GM12878 (cell line): ENCODE results near the gene FAM53B. TPM values are rescaled to one million over a fixed set of nuclear protein-coding genes. Genes with fewer than 3 reads are reported as not detected.

ENCODE experiments used
- ATAC-seq: fragments of 200-7000 bp; cut with Tn5 transposase; 3 replicates; pipeline ENCODE4 v1.9.1; 2020; ENCODE audit warnings: mild to moderate bottlenecking, moderate library complexity
- BruUV-seq: library from RNA; stranded (reverse); fragments of 400-500 nt; replicated peaks from 2 replicates; lab custom pipeline; 2021; lab: Mats Ljungman, UMichigan
- CTCF ChIA-PET: fragments of 300-600 bp; sonication (Branson Sonifier 250); formaldehyde crosslinking; extraction: SDS; loops from one replicate; lab custom pipeline; 2021; ENCODE audit warnings: inconsistent platforms; lab: Yijun Ruan, JAX
- POLR2A ChIA-PET: fragments of 350-600 bp; formaldehyde crosslinking; extraction: SDS; loops from one replicate; lab custom pipeline; 2021; ENCODE audit warnings: inconsistent platforms; lab: Charles Lee
- RAD21 ChIA-PET: fragments of 300-600 bp; sonication (Branson Sonifier 250); formaldehyde crosslinking; loops from one replicate; lab custom pipeline; 2023; ENCODE audit warnings: antibody characterized with exemption; ENCODE audit not compliant: unreplicated experiment; lab: Charles Lee
- SMC1A ChIA-PET: fragments of 300-600 bp; sonication (Branson Sonifier 250); formaldehyde crosslinking; loops from one replicate; lab custom pipeline; 2023; ENCODE audit not compliant: unreplicated experiment, uncharacterized antibody; lab: Charles Lee
- DNase-seq: peaks from one replicate; pipeline ENCODE4 v3.0.0-alpha.2; 2011; ENCODE audit warnings: low read depth, low spot score
- FAIRE-seq: peaks from 3 replicates; lab custom pipeline; 2011; peaks lifted over from hg19 to GRCh38; lab: Jason Lieb, UNC
- H2AFZ ChIP-seq: 2 replicates; pipeline ENCODE4 v1.6.0; 2011; ENCODE audit warnings: low read depth, low read length, control low read depth; ENCODE audit not compliant: control insufficient read depth
- H3K27ac ChIP-seq: 2 replicates; pipeline ENCODE4 v1.5.1; 2011; ENCODE audit warnings: control low read depth; ENCODE audit not compliant: control insufficient read depth, insufficient read depth
- H3K27me3 ChIP-seq, 2 experiments: replicated peaks in 1 of 2; 2 replicates each; pipeline versions ENCODE4 v1.6.0 to v1.6.1; 2011; ENCODE audit warnings: low read length in 1 of 2; ENCODE audit not compliant: control insufficient read depth in 2 of 2, insufficient read depth in 2 of 2
- H3K36me3 ChIP-seq, 2 experiments: 2 replicates each; pipeline ENCODE4 v1.5.1; 2011; ENCODE audit warnings: low read length in 1 of 2; ENCODE audit not compliant: control insufficient read depth in 2 of 2, insufficient read depth in 2 of 2
- H3K4me1 ChIP-seq: 2 replicates; pipeline ENCODE4 v1.6.1; 2011; ENCODE audit warnings: mild to moderate bottlenecking, low read length, moderate library complexity, mixed read lengths; ENCODE audit not compliant: control insufficient read depth, insufficient read depth
- H3K4me2 ChIP-seq: 2 replicates; pipeline ENCODE4 v1.6.0; 2011; ENCODE audit warnings: control low read depth; ENCODE audit not compliant: control insufficient read depth, insufficient read depth
- H3K4me3 ChIP-seq: fragments of 200-600 bp; sonication (generic); 2 replicates; pipeline ENCODE4 v1.5.1; 2016
- H3K79me2 ChIP-seq: 2 replicates; pipeline ENCODE4 v1.6.0; 2011; ENCODE audit warnings: low read length; ENCODE audit not compliant: control insufficient read depth, insufficient read depth
- H3K9ac ChIP-seq: 2 replicates; pipeline ENCODE4 v1.8.0; 2011; ENCODE audit warnings: low read length, control low read depth, mixed read lengths; ENCODE audit not compliant: control insufficient read depth, insufficient read depth
- H3K9me3 ChIP-seq: replicated peaks from 3 replicates; pipeline ENCODE4 v1.5.1; 2011; ENCODE audit warnings: mild to moderate bottlenecking, low read length; ENCODE audit not compliant: control insufficient read depth, insufficient read depth
- H4K20me1 ChIP-seq: 2 replicates; pipeline ENCODE4 v1.6.0; 2011; ENCODE audit not compliant: control insufficient read depth, insufficient read depth
- ATF7 ChIP-seq: fragments of 450-650 bp; IDR thresholded peaks from 2 replicates; pipeline ENCODE4 v1.6.1; 2016; ENCODE audit warnings: low read depth, mild to moderate bottlenecking
- FOXK2 ChIP-seq: fragments of 450-650 bp; IDR thresholded peaks from 2 replicates; pipeline ENCODE4 v1.6.1; 2017; ENCODE audit warnings: mild to moderate bottlenecking, moderate library complexity
- FOXM1 ChIP-seq: IDR thresholded peaks from 2 replicates; pipeline ENCODE4 v1.6.1; 2012; ENCODE audit warnings: low read depth, mild to moderate bottlenecking, inconsistent platforms, low read length, moderate library complexity
- HCFC1 ChIP-seq: fragments of 150-350 bp; IDR thresholded peaks from 2 replicates; pipeline ENCODE4 v1.6.1; 2014; ENCODE audit warnings: low read length
- LARP7 ChIP-seq: fragments of 450-650 bp; IDR thresholded peaks from 2 replicates; pipeline ENCODE4 v1.6.1; 2017; ENCODE audit warnings: mild to moderate bottlenecking
- MEF2B ChIP-seq: fragments of 450-650 bp; IDR thresholded peaks from 2 replicates; pipeline ENCODE4 v1.6.1; 2018; ENCODE audit warnings: mild to moderate bottlenecking, moderate library complexity; ENCODE audit not compliant: partially characterized antibody, poor library complexity, severe bottlenecking
- NBN ChIP-seq: fragments of 450-650 bp; IDR thresholded peaks from 2 replicates; pipeline ENCODE4 v1.6.1; 2016
- NFXL1 ChIP-seq: fragments of 450-650 bp; IDR thresholded peaks from 2 replicates; pipeline ENCODE4 v1.6.1; 2017; ENCODE audit warnings: antibody characterized with exemption, mild to moderate bottlenecking, borderline replicate concordance
- PKNOX1 ChIP-seq: fragments of 450-650 bp; IDR thresholded peaks from 2 replicates; pipeline ENCODE4 v1.6.1; 2016; ENCODE audit warnings: mild to moderate bottlenecking
- POLR2AphosphoS2 ChIP-seq: IDR thresholded peaks from 2 replicates; pipeline ENCODE4 v1.6.1; 2011; ENCODE audit warnings: low read depth, mild to moderate bottlenecking, low read length, improper control_type of control experiment, moderate library complexity
- PRDM15 ChIP-seq: fragments of 450-650 bp; formaldehyde crosslinking; IDR thresholded peaks from 2 replicates; pipeline ENCODE4 v1.4.0; 2020; ENCODE audit warnings: mild to moderate bottlenecking, moderate library complexity
- RELB ChIP-seq: fragments of 450-650 bp; IDR thresholded peaks from 2 replicates; pipeline ENCODE4 v1.6.1; 2017; ENCODE audit warnings: low read depth, mild to moderate bottlenecking, moderate library complexity
- RUNX3 ChIP-seq: IDR thresholded peaks from 2 replicates; pipeline ENCODE4 v1.6.1; 2012; ENCODE audit warnings: low read length, inconsistent platforms
- SMAD1 ChIP-seq: fragments of 450-650 bp; IDR thresholded peaks from 2 replicates; pipeline ENCODE4 v1.6.1; 2018; ENCODE audit warnings: mild to moderate bottlenecking, low read depth; ENCODE audit not compliant: partially characterized antibody
- SPI1 ChIP-seq: IDR thresholded peaks from 2 replicates; pipeline ENCODE4 v1.6.1; 2011; ENCODE audit warnings: low read depth, mild to moderate bottlenecking, low read length, moderate library complexity, borderline replicate concordance; ENCODE audit not compliant: insufficient read depth
- SRF ChIP-seq, 2 experiments: IDR thresholded peaks; 2 replicates each; pipeline ENCODE4 v1.6.1; 2011; ENCODE audit warnings: low read depth in 2 of 2, low read length in 2 of 2, mild to moderate bottlenecking in 1 of 2, moderate library complexity in 1 of 2
- TAF1 ChIP-seq: IDR thresholded peaks from 2 replicates; pipeline ENCODE4 v1.6.1; 2011; ENCODE audit warnings: mild to moderate bottlenecking, low read depth, low read length, borderline replicate concordance
- ZBED1 ChIP-seq: IDR thresholded peaks from 2 replicates; pipeline ENCODE4 v1.6.1; 2016; ENCODE audit warnings: borderline replicate concordance
- WGBS: methylation state at CpG from one replicate; pipeline ENCODE4 v1.1.6; 2016; ENCODE audit warnings: low lambda C conversion rate; ENCODE audit not compliant: insufficient replicate concordance, insufficient coverage; ENCODE audit errors: missing lambda C conversion rate; 5-methylcytosine and 5-hydroxymethylcytosine counted together
- in situ Hi-C: fragments of 300-500 bp; cut with MboI; formaldehyde crosslinking; loops from 9 replicates; pipeline ENCODE4 v1.14.3; 2018; ENCODE audit warnings: mixed read lengths
- intact Hi-C: fragments of 100-400 bp; cut with micrococcal nuclease; formaldehyde crosslinking; loops from one replicate; pipeline ENCODE4 v1.14.2; 2022; ENCODE audit not compliant: unreplicated experiment
- polyA plus RNA-seq, 11 experiments: library from polyadenylated mRNA; depleted of rRNA in 4 of 11; unstranded in 6 of 11; stranded (reverse) in 5 of 11; fragments of >200 nt; fragmentation: Nextera tagmentation in 4 of 11; fragmentation: Illumina TruSeq in 1 of 11; extraction: Ambion mirVana in 4 of 11; extraction: Trizol in 1 of 11; gene quantifications; 1 replicate in 1 of 11; 2 replicates in 10 of 11; pipeline versions ENCODE4 v1.2.1 to v1.2.3, GENCODE V29; 2011 to 2016; ENCODE audit warnings: inconsistent platforms in 2 of 11, missing spikeins in 2 of 11, low read depth in 1 of 11
- total RNA-seq, 4 experiments: library from RNA; depleted of rRNA in 3 of 4; stranded (reverse); fragments of >200 nt in 3 of 4; fragmentation: Illumina TruSeq in 1 of 4; extraction: Trizol in 1 of 4; gene quantifications; 2 replicates each; pipeline versions ENCODE4 v1.2.1 to v1.2.3, GENCODE V29; 2013 to 2021
- TF ChIP-seq, protein P1 (sequence below): IDR thresholded peaks from 2 replicates; pipeline ENCODE4 v1.6.1; 2011; ENCODE audit warnings: low read depth, mild to moderate bottlenecking, low read length, moderate library complexity, borderline replicate concordance; ENCODE audit errors: extremely low read depth

FAM53B gene
- total and polyA plus RNA-seq, 10 of the 15 experiments (the other 5 are each of a cell fraction or from before 2014, with no cell fraction given), result 0.05 to 26.3 (median 8.1) TPM

DNA sequence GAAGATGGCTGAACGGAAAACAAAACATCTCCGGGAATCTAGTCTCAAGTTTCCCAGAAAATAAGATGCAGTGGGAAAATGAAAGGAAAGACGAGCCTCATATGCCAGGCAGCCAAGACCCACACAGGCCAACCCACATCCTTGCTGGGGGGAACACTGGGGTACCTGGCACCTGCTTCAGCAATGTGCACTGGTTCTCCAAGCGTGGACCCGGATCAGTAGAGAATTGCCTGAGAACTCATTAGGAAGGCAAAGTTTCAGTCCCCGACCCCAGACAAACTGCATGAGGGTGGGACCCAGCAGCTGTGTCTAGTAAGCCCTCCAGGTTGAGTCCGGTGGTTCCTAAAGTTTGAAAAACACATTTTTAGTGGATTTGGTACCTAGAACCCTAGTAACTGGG is 18.4 kb downstream of the FAM53B start:
- H3K9ac ChIP-seq, result no peak overlapping the region
- WGBS, result 88% methylated on average over 7 of the region's 7 CpGs
- POLR2A ChIA-PET, result interaction anchor here (1.8 to 12.9 kb wide), 4 partner anchors 8 to 77 kb away, joined by 9 to 139 read pairs (median 82); no protein-coding TSS in a partner anchor
- SMC1A ChIA-PET, result interaction anchor here (0.7 to 21.7 kb wide), 8 partner anchors 7 to 107 kb away, joined by 3 to 351 read pairs (median 31); no protein-coding TSS in a partner anchor
- no peak overlapping the region for H3K27ac ChIP-seq
- peaks cover 32% of the 10 kb centered on the region for H3K79me2 ChIP-seq
- no peak for DNase-seq
- no peaks in the 10 kb centered on the region for H3K27me3 ChIP-seq
- intact Hi-C loops, result no loop called here
- peaks cover 2 to 7% of the 10 kb centered on the region in 2 experiments; a peak in 2 of 4 replicates for H3K36me3 ChIP-seq
- H3K4me1 ChIP-seq, result peaks cover 64% of the 10 kb centered on the region
- H4K20me1 ChIP-seq, result no peaks in the 10 kb centered on the region
- no TSS peak for BruUV-seq
- CTCF ChIA-PET, result interaction anchor here (1.0 to 21.9 kb wide), 3 partner anchors 15 to 102 kb away, joined by 3 to 319 read pairs (median 34); no protein-coding TSS in a partner anchor
- FAIRE-seq, result no peak
- no peak overlapping the region for H3K4me3 ChIP-seq
- TF ChIP-seq ZBED1, result no peak
- TF ChIP-seq RUNX3, result no peak
- TF ChIP-seq NFXL1, result no peak
- TF ChIP-seq, protein P1, sequence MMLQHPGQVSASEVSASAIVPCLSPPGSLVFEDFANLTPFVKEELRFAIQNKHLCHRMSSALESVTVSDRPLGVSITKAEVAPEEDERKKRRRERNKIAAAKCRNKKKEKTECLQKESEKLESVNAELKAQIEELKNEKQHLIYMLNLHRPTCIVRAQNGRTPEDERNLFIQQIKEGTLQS, result no peak
- no peak for TF ChIP-seq HCFC1
- no peak for TF ChIP-seq PKNOX1
- TF ChIP-seq PRDM15 (CRISPR knock-in tag), result no peak
- no peak for TF ChIP-seq SMAD1
- TF ChIP-seq TAF1, result no peak
- no peak for TF ChIP-seq NBN
- no peak for TF ChIP-seq ATF7
- no peak for TF ChIP-seq SRF (IDR thresholded peaks at IDR 0.05; ENCODE audit: low read depth in 2 of 2, low read length in 2 of 2)
- no peak for TF ChIP-seq RELB
- no peak for TF ChIP-seq FOXK2
- no peak for TF ChIP-seq SPI1
- no peak for TF ChIP-seq FOXM1
- no peak for TF ChIP-seq POLR2AphosphoS2
- no peak for TF ChIP-seq LARP7
- TF ChIP-seq MEF2B, result no peak
- TF ChIP-seq, all 136 proteins: peak for 0
- no peak overlapping the region for H2AFZ ChIP-seq
- in situ Hi-C loops, result loop anchor here (10.0 kb wide), 1 partner anchor 1331 kb away; no protein-coding TSS in a partner anchor
- ATAC-seq, result no peak
- RAD21 ChIA-PET, result interaction anchor here (11.5 to 15.5 kb wide), 3 partner anchors 14 to 37 kb away, joined by 266 to 360 read pairs (median 309); no protein-coding TSS in a partner anchor
- H3K9me3 ChIP-seq, result no peaks in the 10 kb centered on the region
- H3K4me2 ChIP-seq, result no peak overlapping the region
